ENCODE data around the gene HSPG2. TPM values are rescaled to one million over a fixed set of nuclear protein-coding genes. Genes with fewer than 3 reads are reported as not detected.

Gene HSPG2
- total and polyA plus RNA-seq, 2 of the 13 experiments (the other 11 are each of a cell fraction or from before 2014, with no cell fraction given), result 9.1 to 13.1 TPM

GRCh38 chr1:21946836-21947587 lies 9.9 kb upstream of the HSPG2 start (continued):
- TF ChIP-seq, protein P1, sequence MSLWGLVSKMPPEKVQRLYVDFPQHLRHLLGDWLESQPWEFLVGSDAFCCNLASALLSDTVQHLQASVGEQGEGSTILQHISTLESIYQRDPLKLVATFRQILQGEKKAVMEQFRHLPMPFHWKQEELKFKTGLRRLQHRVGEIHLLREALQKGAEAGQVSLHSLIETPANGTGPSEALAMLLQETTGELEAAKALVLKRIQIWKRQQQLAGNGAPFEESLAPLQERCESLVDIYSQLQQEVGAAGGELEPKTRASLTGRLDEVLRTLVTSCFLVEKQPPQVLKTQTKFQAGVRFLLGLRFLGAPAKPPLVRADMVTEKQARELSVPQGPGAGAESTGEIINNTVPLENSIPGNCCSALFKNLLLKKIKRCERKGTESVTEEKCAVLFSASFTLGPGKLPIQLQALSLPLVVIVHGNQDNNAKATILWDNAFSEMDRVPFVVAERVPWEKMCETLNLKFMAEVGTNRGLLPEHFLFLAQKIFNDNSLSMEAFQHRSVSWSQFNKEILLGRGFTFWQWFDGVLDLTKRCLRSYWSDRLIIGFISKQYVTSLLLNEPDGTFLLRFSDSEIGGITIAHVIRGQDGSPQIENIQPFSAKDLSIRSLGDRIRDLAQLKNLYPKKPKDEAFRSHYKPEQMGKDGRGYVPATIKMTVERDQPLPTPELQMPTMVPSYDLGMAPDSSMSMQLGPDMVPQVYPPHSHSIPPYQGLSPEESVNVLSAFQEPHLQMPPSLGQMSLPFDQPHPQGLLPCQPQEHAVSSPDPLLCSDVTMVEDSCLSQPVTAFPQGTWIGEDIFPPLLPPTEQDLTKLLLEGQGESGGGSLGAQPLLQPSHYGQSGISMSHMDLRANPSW (CRISPR knock-in tag; IDR thresholded peaks at IDR 0.05; ENCODE audit: borderline replicate concordance), result no peak
- TF ChIP-seq ZNF234 (CRISPR knock-in tag; conservative IDR thresholded peaks at IDR 0.05) (no peak), MXD1 (CRISPR knock-in tag; IDR thresholded peaks at IDR 0.05) (peak; percentile 59; the same call in 1 of the 2 replicates), ZSCAN22 (CRISPR knock-in tag; IDR thresholded peaks at IDR 0.05) (no peak), MYNN (CRISPR knock-in tag; IDR thresholded peaks at IDR 0.05; ENCODE audit: low read depth) (no peak), NR2C2 (CRISPR knock-in tag; IDR thresholded peaks at IDR 0.05; ENCODE audit: borderline replicate concordance) (no peak; the same call in 1 of the 2 replicates), HES4 (CRISPR knock-in tag; IDR thresholded peaks at IDR 0.05; ENCODE audit: borderline replicate concordance) (no peak), ZNF790 (CRISPR knock-in tag; IDR thresholded peaks at IDR 0.05; ENCODE audit: borderline replicate concordance) (no peak), DMAP1 (CRISPR knock-in tag; IDR thresholded peaks at IDR 0.05) (0 out of 2 replicates have a peak, but pooled peaks have one; percentile 33), BRCA1 (CRISPR knock-in tag; IDR thresholded peaks at IDR 0.05) (peak; percentile 92; the same call in 1 of the 2 replicates)
- TF ChIP-seq, protein P2, sequence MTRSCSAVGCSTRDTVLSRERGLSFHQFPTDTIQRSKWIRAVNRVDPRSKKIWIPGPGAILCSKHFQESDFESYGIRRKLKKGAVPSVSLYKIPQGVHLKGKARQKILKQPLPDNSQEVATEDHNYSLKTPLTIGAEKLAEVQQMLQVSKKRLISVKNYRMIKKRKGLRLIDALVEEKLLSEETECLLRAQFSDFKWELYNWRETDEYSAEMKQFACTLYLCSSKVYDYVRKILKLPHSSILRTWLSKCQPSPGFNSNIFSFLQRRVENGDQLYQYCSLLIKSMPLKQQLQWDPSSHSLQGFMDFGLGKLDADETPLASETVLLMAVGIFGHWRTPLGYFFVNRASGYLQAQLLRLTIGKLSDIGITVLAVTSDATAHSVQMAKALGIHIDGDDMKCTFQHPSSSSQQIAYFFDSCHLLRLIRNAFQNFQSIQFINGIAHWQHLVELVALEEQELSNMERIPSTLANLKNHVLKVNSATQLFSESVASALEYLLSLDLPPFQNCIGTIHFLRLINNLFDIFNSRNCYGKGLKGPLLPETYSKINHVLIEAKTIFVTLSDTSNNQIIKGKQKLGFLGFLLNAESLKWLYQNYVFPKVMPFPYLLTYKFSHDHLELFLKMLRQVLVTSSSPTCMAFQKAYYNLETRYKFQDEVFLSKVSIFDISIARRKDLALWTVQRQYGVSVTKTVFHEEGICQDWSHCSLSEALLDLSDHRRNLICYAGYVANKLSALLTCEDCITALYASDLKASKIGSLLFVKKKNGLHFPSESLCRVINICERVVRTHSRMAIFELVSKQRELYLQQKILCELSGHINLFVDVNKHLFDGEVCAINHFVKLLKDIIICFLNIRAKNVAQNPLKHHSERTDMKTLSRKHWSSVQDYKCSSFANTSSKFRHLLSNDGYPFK (CRISPR knock-in tag; IDR thresholded peaks at IDR 0.05; ENCODE audit: borderline replicate concordance), result peak; percentile 66
- TF ChIP-seq, protein P3, sequence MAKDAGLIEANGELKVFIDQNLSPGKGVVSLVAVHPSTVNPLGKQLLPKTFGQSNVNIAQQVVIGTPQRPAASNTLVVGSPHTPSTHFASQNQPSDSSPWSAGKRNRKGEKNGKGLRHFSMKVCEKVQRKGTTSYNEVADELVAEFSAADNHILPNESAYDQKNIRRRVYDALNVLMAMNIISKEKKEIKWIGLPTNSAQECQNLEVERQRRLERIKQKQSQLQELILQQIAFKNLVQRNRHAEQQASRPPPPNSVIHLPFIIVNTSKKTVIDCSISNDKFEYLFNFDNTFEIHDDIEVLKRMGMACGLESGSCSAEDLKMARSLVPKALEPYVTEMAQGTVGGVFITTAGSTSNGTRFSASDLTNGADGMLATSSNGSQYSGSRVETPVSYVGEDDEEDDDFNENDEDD (CRISPR knock-in tag; IDR thresholded peaks at IDR 0.05; ENCODE audit: borderline replicate concordance), result peak; percentile 75; the same call in 1 of the 2 replicates
- TF ChIP-seq, protein P4, sequence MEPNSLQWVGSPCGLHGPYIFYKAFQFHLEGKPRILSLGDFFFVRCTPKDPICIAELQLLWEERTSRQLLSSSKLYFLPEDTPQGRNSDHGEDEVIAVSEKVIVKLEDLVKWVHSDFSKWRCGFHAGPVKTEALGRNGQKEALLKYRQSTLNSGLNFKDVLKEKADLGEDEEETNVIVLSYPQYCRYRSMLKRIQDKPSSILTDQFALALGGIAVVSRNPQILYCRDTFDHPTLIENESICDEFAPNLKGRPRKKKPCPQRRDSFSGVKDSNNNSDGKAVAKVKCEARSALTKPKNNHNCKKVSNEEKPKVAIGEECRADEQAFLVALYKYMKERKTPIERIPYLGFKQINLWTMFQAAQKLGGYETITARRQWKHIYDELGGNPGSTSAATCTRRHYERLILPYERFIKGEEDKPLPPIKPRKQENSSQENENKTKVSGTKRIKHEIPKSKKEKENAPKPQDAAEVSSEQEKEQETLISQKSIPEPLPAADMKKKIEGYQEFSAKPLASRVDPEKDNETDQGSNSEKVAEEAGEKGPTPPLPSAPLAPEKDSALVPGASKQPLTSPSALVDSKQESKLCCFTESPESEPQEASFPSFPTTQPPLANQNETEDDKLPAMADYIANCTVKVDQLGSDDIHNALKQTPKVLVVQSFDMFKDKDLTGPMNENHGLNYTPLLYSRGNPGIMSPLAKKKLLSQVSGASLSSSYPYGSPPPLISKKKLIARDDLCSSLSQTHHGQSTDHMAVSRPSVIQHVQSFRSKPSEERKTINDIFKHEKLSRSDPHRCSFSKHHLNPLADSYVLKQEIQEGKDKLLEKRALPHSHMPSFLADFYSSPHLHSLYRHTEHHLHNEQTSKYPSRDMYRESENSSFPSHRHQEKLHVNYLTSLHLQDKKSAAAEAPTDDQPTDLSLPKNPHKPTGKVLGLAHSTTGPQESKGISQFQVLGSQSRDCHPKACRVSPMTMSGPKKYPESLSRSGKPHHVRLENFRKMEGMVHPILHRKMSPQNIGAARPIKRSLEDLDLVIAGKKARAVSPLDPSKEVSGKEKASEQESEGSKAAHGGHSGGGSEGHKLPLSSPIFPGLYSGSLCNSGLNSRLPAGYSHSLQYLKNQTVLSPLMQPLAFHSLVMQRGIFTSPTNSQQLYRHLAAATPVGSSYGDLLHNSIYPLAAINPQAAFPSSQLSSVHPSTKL (CRISPR knock-in tag; IDR thresholded peaks at IDR 0.05), result peak; percentile 88
